Measurements from ENCODE around the gene RNF2.
A peak's percentile ranks its signal among the peaks of the same experiment; 100 is the strongest.
"Not testable (repeated sequence)": the region's sequence is repeated elsewhere in the genome, so short reads cannot be mapped to it uniquely, and the experiment has no call there.

The RNF2 gene

GRCh38 chr1:185044981-185045813 lies at the start of gene RNF2:
RNF2 (plus strand) TSS chr1:185045558; CDS start chr1:185087554, 41,996 bp downstream.
- peak; percentile 54 to 64 for DNase-seq (ENCODE audit: extremely low read depth in 1 of 2, low read depth in 1 of 2)

- DNase-seq (ENCODE audit: extremely low read depth in 1 of 2, low read depth in 1 of 2): not testable (repeated sequence)
These were observed 45.4 kb upstream of the RNF2 start for GRCh38 chr1:184999974-185000373.

GRCh38 chr1:185001312-185001880 lies 44.0 kb upstream of the RNF2 start:
- not testable (repeated sequence) for DNase-seq (ENCODE audit: extremely low read depth in 1 of 2, low read depth in 1 of 2)

GRCh38 chr1:185008838-185009237 lies 36.5 kb upstream of the RNF2 start:
- no peak for DNase-seq (ENCODE audit: extremely low read depth in 1 of 2, low read depth in 1 of 2)

- no peak for DNase-seq (ENCODE audit: extremely low read depth in 1 of 2, low read depth in 1 of 2)
These were observed 35.0 kb upstream of the RNF2 start for GRCh38 chr1:185010361-185010760.

- no peak for DNase-seq (ENCODE audit: extremely low read depth in 1 of 2, low read depth in 1 of 2)
These were observed 30.4 kb upstream of the RNF2 start for GRCh38 chr1:185014941-185015340.

- no peak for DNase-seq (ENCODE audit: extremely low read depth in 1 of 2, low read depth in 1 of 2)
These were observed 29.7 kb upstream of the RNF2 start for GRCh38 chr1:185015631-185016030.

GRCh38 chr1:185016880-185017279 lies 28.5 kb upstream of the RNF2 start:
- DNase-seq (ENCODE audit: extremely low read depth in 1 of 2, low read depth in 1 of 2): no peak

- no peak for DNase-seq (ENCODE audit: extremely low read depth in 1 of 2, low read depth in 1 of 2)
These were observed 28.0 kb upstream of the RNF2 start for GRCh38 chr1:185017338-185017737.

- no peak for DNase-seq (ENCODE audit: extremely low read depth in 1 of 2, low read depth in 1 of 2)
These were observed 27.4 kb upstream of the RNF2 start for GRCh38 chr1:185017966-185018365.

GRCh38 chr1:185027252-185027882 lies 18.0 kb upstream of the RNF2 start:
- DNase-seq (ENCODE audit: extremely low read depth in 1 of 2, low read depth in 1 of 2): no peak

GRCh38 chr1:185033686-185034085 lies 11.7 kb upstream of the RNF2 start:
- no peak for DNase-seq (ENCODE audit: extremely low read depth in 1 of 2, low read depth in 1 of 2)

- DNase-seq (ENCODE audit: extremely low read depth in 1 of 2, low read depth in 1 of 2): no peak
These were observed 10.1 kb upstream of the RNF2 start for GRCh38 chr1:185035258-185035657.

GRCh38 chr1:185038813-185039376 lies 6.5 kb upstream of the RNF2 start:
- no peak for DNase-seq (ENCODE audit: extremely low read depth in 1 of 2, low read depth in 1 of 2)

GRCh38 chr1:185039726-185040407 lies 5.5 kb upstream of the RNF2 start:
- no peak for DNase-seq (ENCODE audit: extremely low read depth in 1 of 2, low read depth in 1 of 2)

GRCh38 chr1:185040408-185040735 lies 5.0 kb upstream of the RNF2 start:
- DNase-seq (ENCODE audit: extremely low read depth in 1 of 2, low read depth in 1 of 2): no peak

- DNase-seq (ENCODE audit: extremely low read depth in 1 of 2, low read depth in 1 of 2): no peak
These were observed 3.6 kb upstream of the RNF2 start for GRCh38 chr1:185041742-185042141.

GRCh38 chr1:185042737-185043136 lies 2.6 kb upstream of the RNF2 start:
- DNase-seq (ENCODE audit: extremely low read depth in 1 of 2, low read depth in 1 of 2): no peak

GRCh38 chr1:185044387-185044786 lies 971 bp upstream of the RNF2 start:
- DNase-seq (ENCODE audit: extremely low read depth in 1 of 2, low read depth in 1 of 2): no peak

- no peak for DNase-seq (ENCODE audit: extremely low read depth in 1 of 2, low read depth in 1 of 2)
These were observed 595 bp downstream of the RNF2 start for GRCh38 chr1:185045814-185046492.

GRCh38 chr1:185046668-185047067 lies 1.3 kb downstream of the RNF2 start:
- no peak for DNase-seq (ENCODE audit: extremely low read depth in 1 of 2, low read depth in 1 of 2)
